ENCODE data around the gene PLXNA4. TPM values are rescaled to one million over a fixed set of nuclear protein-coding genes. Genes with fewer than 3 reads are reported as not detected.

The PLXNA4 gene
- polyA plus RNA-seq, 1 donor (not counting 4 experiments of a cell fraction or from before 2014, with no cell fraction given) = 0.01 TPM

- DNase-seq (ENCODE audit: low read depth, low spot score) = no peak
- Histone ChIP-seq H3K9me3 (ENCODE audit: control insufficient read depth, low read depth, low read length) (no peaks in the 10 kb centered on the region), H3K36me3 (ENCODE audit: control insufficient read depth in 2 of 2, extremely low read depth in 1 of 2, insufficient read depth in 2 of 2, low read length in 2 of 2) (no peaks in the 10 kb centered on the region), H3K9ac (ENCODE audit: control insufficient read depth, extremely low read depth, insufficient read depth, low read length) (no peak overlapping the region), H3K4me3 (ENCODE audit: control insufficient read depth in 2 of 3, extremely low read depth in 1 of 3, insufficient read depth in 2 of 3, low read depth in 1 of 3, low read length in 3 of 3) (no peak overlapping the region), H3K9me1 (ENCODE audit: control insufficient read depth, extremely low read depth, insufficient read depth, low read length) (no peaks in the 10 kb centered on the region), H3K79me2 (ENCODE audit: control insufficient read depth, insufficient read depth, low read length) (no peaks in the 10 kb centered on the region), H2AFZ (ENCODE audit: control insufficient read depth, low read length) (no peak overlapping the region), H3K27me3 (ENCODE audit: control insufficient read depth, extremely low read depth, insufficient read depth, low read length) (peaks cover 24% of the 10 kb centered on the region), H3K27ac (ENCODE audit: control insufficient read depth, insufficient read depth, low read length) (no peak overlapping the region), H3K4me1 (ENCODE audit: control insufficient read depth, extremely low read depth, insufficient read depth, low read length) (no peaks in the 10 kb centered on the region), H4K20me1 (ENCODE audit: control insufficient read depth, extremely low read depth, insufficient read depth, low read length) (no peaks in the 10 kb centered on the region), H3K4me2 (ENCODE audit: control insufficient read depth, extremely low read depth, insufficient read depth, low read depth, low read length) (no peak overlapping the region)
- no peak for TF ChIP-seq EZH2 (IDR thresholded peaks at IDR 0.05; ENCODE audit: low read length)
- TF ChIP-seq, protein P1, sequence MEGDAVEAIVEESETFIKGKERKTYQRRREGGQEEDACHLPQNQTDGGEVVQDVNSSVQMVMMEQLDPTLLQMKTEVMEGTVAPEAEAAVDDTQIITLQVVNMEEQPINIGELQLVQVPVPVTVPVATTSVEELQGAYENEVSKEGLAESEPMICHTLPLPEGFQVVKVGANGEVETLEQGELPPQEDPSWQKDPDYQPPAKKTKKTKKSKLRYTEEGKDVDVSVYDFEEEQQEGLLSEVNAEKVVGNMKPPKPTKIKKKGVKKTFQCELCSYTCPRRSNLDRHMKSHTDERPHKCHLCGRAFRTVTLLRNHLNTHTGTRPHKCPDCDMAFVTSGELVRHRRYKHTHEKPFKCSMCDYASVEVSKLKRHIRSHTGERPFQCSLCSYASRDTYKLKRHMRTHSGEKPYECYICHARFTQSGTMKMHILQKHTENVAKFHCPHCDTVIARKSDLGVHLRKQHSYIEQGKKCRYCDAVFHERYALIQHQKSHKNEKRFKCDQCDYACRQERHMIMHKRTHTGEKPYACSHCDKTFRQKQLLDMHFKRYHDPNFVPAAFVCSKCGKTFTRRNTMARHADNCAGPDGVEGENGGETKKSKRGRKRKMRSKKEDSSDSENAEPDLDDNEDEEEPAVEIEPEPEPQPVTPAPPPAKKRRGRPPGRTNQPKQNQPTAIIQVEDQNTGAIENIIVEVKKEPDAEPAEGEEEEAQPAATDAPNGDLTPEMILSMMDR (optimal IDR thresholded peaks at IDR 0.05 in 1 of 3, IDR thresholded peaks at IDR 0.05 in 1 of 3, conservative IDR thresholded peaks at IDR 0.05 in 1 of 3; ENCODE audit: extremely low read depth in 1 of 3, insufficient read depth in 2 of 3, low read length in 3 of 3) = no peak
- dilution Hi-C loops (cut with MboI; ENCODE audit: extremely low pct_ligation_motif_present, low sequenced_read_pairs) = no loop called here
- FAIRE-seq = no peak
These were observed 109.9 kb downstream of the PLXNA4 start for GRCh38 chr7:132466367-132466766.

GRCh38 chr7:132465516-132465915 lies 110.8 kb downstream of the PLXNA4 start:
- no peak for DNase-seq (ENCODE audit: low read depth, low spot score)
- no peaks in the 10 kb centered on the region for H3K79me2 ChIP-seq (ENCODE audit: control insufficient read depth, insufficient read depth, low read length)
- H3K9ac ChIP-seq (ENCODE audit: control insufficient read depth, extremely low read depth, insufficient read depth, low read length) = no peak overlapping the region
- no peaks in the 10 kb centered on the region for H3K4me1 ChIP-seq (ENCODE audit: control insufficient read depth, extremely low read depth, insufficient read depth, low read length)
- no peaks in the 10 kb centered on the region for H3K9me1 ChIP-seq (ENCODE audit: control insufficient read depth, extremely low read depth, insufficient read depth, low read length)
- TF ChIP-seq, protein P1 (optimal IDR thresholded peaks at IDR 0.05 in 1 of 3, IDR thresholded peaks at IDR 0.05 in 1 of 3, conservative IDR thresholded peaks at IDR 0.05 in 1 of 3; ENCODE audit: extremely low read depth in 1 of 3, insufficient read depth in 2 of 3, low read length in 3 of 3) = no peak
- no peak for TF ChIP-seq EZH2 (IDR thresholded peaks at IDR 0.05; ENCODE audit: low read length)
- H3K4me3 ChIP-seq (ENCODE audit: control insufficient read depth in 2 of 3, extremely low read depth in 1 of 3, insufficient read depth in 2 of 3, low read depth in 1 of 3, low read length in 3 of 3) = no peak overlapping the region
- no peak overlapping the region for H3K27ac ChIP-seq (ENCODE audit: control insufficient read depth, insufficient read depth, low read length)
- no peak overlapping the region for H3K4me2 ChIP-seq (ENCODE audit: control insufficient read depth, extremely low read depth, insufficient read depth, low read depth, low read length)
- H2AFZ ChIP-seq (ENCODE audit: control insufficient read depth, low read length) = no peak overlapping the region
- no peak for FAIRE-seq
- H4K20me1 ChIP-seq (ENCODE audit: control insufficient read depth, extremely low read depth, insufficient read depth, low read length) = no peaks in the 10 kb centered on the region
- peaks cover 18% of the 10 kb centered on the region for H3K27me3 ChIP-seq (ENCODE audit: control insufficient read depth, extremely low read depth, insufficient read depth, low read length)
- H3K36me3 ChIP-seq (ENCODE audit: control insufficient read depth in 2 of 2, extremely low read depth in 1 of 2, insufficient read depth in 2 of 2, low read length in 2 of 2) = no peaks in the 10 kb centered on the region
- H3K9me3 ChIP-seq (ENCODE audit: control insufficient read depth, low read depth, low read length) = no peaks in the 10 kb centered on the region
- dilution Hi-C loops (cut with MboI; ENCODE audit: extremely low pct_ligation_motif_present, low sequenced_read_pairs) = no loop called here

All from keratinocyte (primary cell).